ENCODE measurements around the gene LPAR6. TPM values are rescaled to one million over a fixed set of nuclear protein-coding genes. Genes with fewer than 3 reads are reported as not detected.

LPAR6 gene
- total and polyA plus RNA-seq, 2 of the 4 experiments (the other 2 are of a cell fraction), result 1.4 to 2.0 TPM

GRCh38 chr13:48457578-48458242, 44.8 kb upstream of the LPAR6 start:
- H3K9me3 ChIP-seq (ENCODE audit: control insufficient read depth, insufficient read depth, low read length), result no peaks in the 10 kb centered on the region
- dilution Hi-C loops (cut with HindIII; ENCODE audit: low sequenced_read_pairs, unreplicated experiment), result no loop called here

More at GRCh38 chr13:48457578-48458242, 44.8 kb upstream of the LPAR6 start:
- Histone ChIP-seq H4K8ac (ENCODE audit: low read depth in 2 of 2, low read length in 2 of 2) (no peak overlapping the region; a peak in 1 of 4 replicates), H4K5ac (ENCODE audit: low read depth, low read length) (no peak overlapping the region), H3K23ac (ENCODE audit: low read depth, low read length) (no peak overlapping the region), H2BK20ac (ENCODE audit: low read depth, low read length) (no peak overlapping the region), H4K91ac (ENCODE audit: insufficient read depth, low read depth, low read length) (no peak overlapping the region), H2AK5ac (ENCODE audit: low read depth, low read length) (no peak overlapping the region), H2BK15ac (ENCODE audit: low read depth, low read length) (no peak overlapping the region), H3K36me3 (ENCODE audit: control insufficient read depth, insufficient read depth, low read length) (peaks cover 19% of the 10 kb centered on the region), H2AFZ (replicated peaks; ENCODE audit: low read length, poor library complexity) (no peak overlapping the region), H3K14ac (replicated peaks; ENCODE audit: low read depth, low read length) (no peak overlapping the region), H2BK5ac (ENCODE audit: low read depth, low read length, poor library complexity, severe bottlenecking) (no peak overlapping the region), H2BK120ac (ENCODE audit: low read depth, low read length) (no peak overlapping the region), H3K4me3 (ENCODE audit: insufficient read depth, low read depth, low read length) (no peak overlapping the region), H2AK9ac (replicated peaks; ENCODE audit: low read depth, low read length, poor library complexity) (no peak overlapping the region), H3K18ac (ENCODE audit: low read depth, low read length) (no peak overlapping the region), H4K20me1 (ENCODE audit: insufficient read depth, low read length) (no peaks in the 10 kb centered on the region), H3K4me1 (ENCODE audit: control insufficient read depth, insufficient read depth, low read length) (no peaks in the 10 kb centered on the region), H3K27ac (ENCODE audit: insufficient read depth, low read length) (no peak overlapping the region), H3K9ac (ENCODE audit: low read depth, low read length) (no peak overlapping the region), H3K4me2 (ENCODE audit: low read depth, low read length) (no peak overlapping the region), H3K56ac (ENCODE audit: extremely low read depth, insufficient read depth, low read length) (no peak overlapping the region), H3K9me1 (ENCODE audit: insufficient read depth, low read length) (peaks cover 4% of the 10 kb centered on the region; the same call in 1 of the 2 replicates), H3K4ac (ENCODE audit: low read depth, low read length) (no peak overlapping the region), H3K79me1 (ENCODE audit: low read depth in 1 of 2, low read length in 2 of 2) (peaks cover 5 to 15% of the 10 kb centered on the region in 2 experiments; a peak in 3 of 4 replicates), H3K27me3 (ENCODE audit: control insufficient read depth, insufficient read depth, low read length) (no peaks in the 10 kb centered on the region)
- BruUV-seq (replicated peaks), result no TSS peak
- WGBS, 2 experiments (ENCODE audit: extremely low coverage in 2 of 2, insufficient read length in 1 of 2), result 96% methylated on average over 15 of the region's 28 CpGs; no CpG with 5 or more reads in 1 of the 2 experiments
- DNase-seq (no peak), ATAC-seq (ENCODE audit: low read depth) (no peak)
- TF ChIP-seq POLR2A (IDR thresholded peaks at IDR 0.05; ENCODE audit: low read depth, low read length) (no peak), CEBPB (IDR thresholded peaks at IDR 0.05; ENCODE audit: low read depth, low read length) (no peak), MAZ (IDR thresholded peaks at IDR 0.05; ENCODE audit: borderline replicate concordance, low read depth, low read length) (no peak), RFX5 (IDR thresholded peaks at IDR 0.05; ENCODE audit: low read depth, low read length) (no peak), RCOR1 (IDR thresholded peaks at IDR 0.05; ENCODE audit: insufficient replicate concordance, low read length) (no peak), ELK1 (IDR thresholded peaks at IDR 0.05; ENCODE audit: borderline replicate concordance, low read depth, low read length) (no peak), SMC3 (IDR thresholded peaks at IDR 0.05; ENCODE audit: low read depth, low read length) (no peak)
- POLR2A ChIA-PET (ENCODE audit: unreplicated experiment), result no interaction called here
- intact Hi-C loops (cut with micrococcal nuclease) (no loop called here), in situ Hi-C loops (cut with MboI; ENCODE audit: low sequenced_read_pairs) (no loop called here)
- CTCF ChIA-PET, result interaction anchor here (0.5 kb wide), 1 partner anchor 123 kb away, joined by 3 read pairs; no protein-coding TSS in a partner anchor

Data from IMR-90 (cell line).